A549 (cell line): ENCODE data around the gene LRRC47. TPM values are rescaled to one million over a fixed set of nuclear protein-coding genes. Genes with fewer than 3 reads are reported as not detected.

Experiments
- ATAC-seq, 2 experiments: fragments of 200-7000 bp in 1 of 2; fragments of >200 bp in 1 of 2; cut with Nextera tagmentation in 1 of 2; cut with Tn5 transposase in 1 of 2; 3 replicates each; pipeline versions ENCODE4 v1.8.0 to v1.9.1; 2018 to 2020; ENCODE audit warnings: mild to moderate bottlenecking in 1 of 2, moderate library complexity in 1 of 2
- CTCF ChIA-PET: fragments of 300-600 bp; sonication (Branson Sonifier 250); formaldehyde crosslinking; extraction: SDS; loops from one replicate; lab custom pipeline; 2021; ENCODE audit warnings: antibody characterized with exemption, inconsistent platforms; lab: Yijun Ruan, JAX
- POLR2A ChIA-PET: fragments of 350-600 bp; formaldehyde crosslinking; extraction: SDS; loops from one replicate; lab custom pipeline; 2021; ENCODE audit warnings: antibody characterized with exemption, inconsistent platforms; lab: Yijun Ruan, JAX
- DNase-seq, 2 experiments: peaks; one replicate each; pipeline versions ENCODE4 v3.0.0 to v3.0.0-alpha.2; 2011 to 2016; ENCODE audit warnings: low read depth in 1 of 2, low spot score in 1 of 2
- FAIRE-seq: peaks from 2 replicates; lab custom pipeline; 2011; peaks lifted over from hg19 to GRCh38; lab: Jason Lieb, UNC
- H3K27ac ChIP-seq, 2 experiments: fragments of >200 bp; sonication (Bioruptor Twin); formaldehyde crosslinking; 3 replicates each; pipeline ENCODE4 v1.5.1; 2016 to 2017
- H3K4me1 ChIP-seq: fragments of >200 bp; sonication (Bioruptor Twin); formaldehyde crosslinking; 3 replicates; pipeline ENCODE4 v1.6.1; 2016
- H3K4me2 ChIP-seq: fragments of >200 bp; sonication (Bioruptor Twin); formaldehyde crosslinking; 3 replicates; pipeline ENCODE4 v1.6.1; 2016
- H3K4me3 ChIP-seq: fragments of >200 bp; sonication (Bioruptor Twin); formaldehyde crosslinking; 3 replicates; pipeline ENCODE4 v1.5.1; 2016
- H3K9me3 ChIP-seq: fragments of >200 bp; sonication (Bioruptor Twin); formaldehyde crosslinking; 3 replicates; pipeline ENCODE4 v1.6.1; 2016
- CEBPB ChIP-seq, 2 experiments: fragments of >200 bp in 1 of 2; sonication (Bioruptor Twin) in 1 of 2; formaldehyde crosslinking in 1 of 2; IDR thresholded peaks; 2 replicates each; pipeline ENCODE4 v1.6.1; 2012 to 2016
- EHF ChIP-seq: fragments of 250-450 bp; sonication (Bioruptor Pico); IDR thresholded peaks from 2 replicates; pipeline ENCODE4 v1.5.0; 2020; ENCODE audit warnings: mild to moderate bottlenecking
- EHMT2 ChIP-seq: fragments of 200-600 bp; sonication (generic); IDR thresholded peaks from 2 replicates; pipeline ENCODE4 v1.6.1; 2016; ENCODE audit warnings: antibody characterized with exemption, low read depth, mild to moderate bottlenecking, moderate library complexity
- ESRRA ChIP-seq: fragments of 150-350 bp; IDR thresholded peaks from 2 replicates; pipeline ENCODE4 v1.6.1; 2014; ENCODE audit warnings: mild to moderate bottlenecking, low read length, borderline replicate concordance
- FOSB ChIP-seq: fragments of 250-450 bp; sonication (Bioruptor Pico); IDR thresholded peaks from 2 replicates; pipeline ENCODE4 v1.5.0; 2020; ENCODE audit warnings: mild to moderate bottlenecking, moderate library complexity
- FOSL2 ChIP-seq, 2 experiments: fragments of 450-650 bp in 1 of 2; fragments of >200 bp in 1 of 2; sonication (Bioruptor Twin) in 1 of 2; formaldehyde crosslinking; IDR thresholded peaks; 2 replicates each; pipeline versions ENCODE4 v1.5.0 to v1.6.1; 2016 to 2020; ENCODE audit warnings: mild to moderate bottlenecking in 1 of 2, moderate library complexity in 1 of 2
- GATA3 ChIP-seq: IDR thresholded peaks from 2 replicates; pipeline ENCODE4 v1.6.1; 2012; ENCODE audit warnings: borderline replicate concordance
- HEYL ChIP-seq: fragments of 250-450 bp; sonication (Bioruptor Pico); IDR thresholded peaks from 2 replicates; pipeline ENCODE4 v1.8.0; 2021; ENCODE audit warnings: mild to moderate bottlenecking, moderate library complexity
- HOXA7 ChIP-seq: fragments of 250-450 bp; sonication (Bioruptor Pico); IDR thresholded peaks from 2 replicates; pipeline ENCODE4 v1.5.0; 2020; ENCODE audit warnings: mild to moderate bottlenecking, moderate library complexity
- HOXB5 ChIP-seq: fragments of 250-450 bp; sonication (Bioruptor Pico); IDR thresholded peaks from 2 replicates; pipeline ENCODE4 v1.5.0; 2020; ENCODE audit warnings: mild to moderate bottlenecking, moderate library complexity
- MAZ ChIP-seq: fragments of 150-350 bp; IDR thresholded peaks from 2 replicates; pipeline ENCODE4 v1.6.1; 2014; ENCODE audit warnings: antibody characterized with exemption, low read depth, low read length, borderline replicate concordance
- SMC3 ChIP-seq: fragments of >200 bp; sonication (Bioruptor Twin); formaldehyde crosslinking; IDR thresholded peaks from 3 replicates; pipeline ENCODE4 v1.6.1; 2018; ENCODE audit warnings: inconsistent platforms
- SREBF2 ChIP-seq: fragments of 450-650 bp; IDR thresholded peaks from 2 replicates; pipeline ENCODE4 v1.6.1; 2014; ENCODE audit warnings: mild to moderate bottlenecking, moderate library complexity
- TFCP2L1 ChIP-seq: fragments of 250-450 bp; sonication (Bioruptor Pico); IDR thresholded peaks from 2 replicates; pipeline ENCODE4 v1.5.0; 2021; ENCODE audit warnings: mild to moderate bottlenecking
- TP53 ChIP-seq: fragments of 250-450 bp; sonication (Bioruptor Pico); IDR thresholded peaks from 2 replicates; pipeline ENCODE4 v1.5.0; 2021; ENCODE audit warnings: mild to moderate bottlenecking, moderate library complexity
- ZFP36 ChIP-seq: fragments of 450-650 bp; IDR thresholded peaks from 2 replicates; pipeline ENCODE4 v1.6.1; 2014; ENCODE audit warnings: borderline replicate concordance; ENCODE audit not compliant: partially characterized antibody
- ZNF302 ChIP-seq: fragments of 250-450 bp; sonication (Bioruptor Pico); IDR thresholded peaks from 2 replicates; pipeline ENCODE4 v1.9.0; 2021; ENCODE audit warnings: inconsistent platforms, mild to moderate bottlenecking, moderate library complexity
- WGBS: methylation state at CpG from one replicate; pipeline ENCODE4 v1.1.6; 2017; ENCODE audit errors: missing lambda C conversion rate; 5-methylcytosine and 5-hydroxymethylcytosine counted together
- polyA plus RNA-seq, 4 experiments: library from polyadenylated mRNA; depleted of rRNA in 3 of 4; stranded (reverse); fragments of >200 nt; fragmentation: RNase III in 1 of 4; extraction: RNeasy Plus Mini Kit Qiagen cat#74134 plus additional on column Dnase treatment in 1 of 4; gene quantifications; 2 replicates in 3 of 4; 3 replicates in 1 of 4; pipeline ENCODE4 v1.2.3, GENCODE V29; 2011 to 2017
- TF ChIP-seq, protein P1 (sequence below): IDR thresholded peaks from 2 replicates; pipeline ENCODE4 v1.6.1; 2012
- TF ChIP-seq, protein P2 (sequence below): fragments of >200 bp; sonication (Bioruptor Twin); formaldehyde crosslinking; IDR thresholded peaks from 3 replicates; pipeline ENCODE4 v1.5.1; 2016
- TF ChIP-seq, protein P3 (sequence below): fragments of 150-350 bp; IDR thresholded peaks from 2 replicates; pipeline ENCODE4 v1.6.1; 2014; ENCODE audit warnings: low read depth, mild to moderate bottlenecking, low read length

Gene LRRC47
- polyA plus RNA-seq, 2 of the 4 experiments (the other 2 are of a cell fraction): 28.5 to 41.6 TPM

DNA sequence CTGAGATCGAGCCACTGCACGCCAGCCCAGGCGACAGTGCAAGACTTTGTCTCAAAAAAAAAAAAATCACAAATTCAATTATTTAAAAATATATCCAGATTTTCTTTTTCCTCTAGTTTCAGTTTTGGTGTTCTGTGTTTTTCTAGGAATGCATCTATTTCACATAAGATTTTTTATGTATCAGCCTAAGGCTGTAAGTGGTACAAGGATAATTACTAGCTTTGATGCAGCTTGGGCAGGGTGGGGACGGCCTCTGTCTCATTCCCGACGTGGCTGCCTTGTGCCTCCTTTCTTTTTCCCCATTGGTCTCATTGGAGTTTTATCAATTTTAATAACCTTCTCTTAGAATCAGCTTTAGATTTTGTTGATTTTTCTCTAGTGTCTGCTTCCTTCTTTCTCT lies 37.1 kb downstream of the LRRC47 start:
- no peak for FAIRE-seq
- CTCF ChIA-PET: interaction anchor here (0.9 kb wide), 1 partner anchor 18 kb away, joined by 5 read pairs; no protein-coding TSS in a partner anchor

DNA sequence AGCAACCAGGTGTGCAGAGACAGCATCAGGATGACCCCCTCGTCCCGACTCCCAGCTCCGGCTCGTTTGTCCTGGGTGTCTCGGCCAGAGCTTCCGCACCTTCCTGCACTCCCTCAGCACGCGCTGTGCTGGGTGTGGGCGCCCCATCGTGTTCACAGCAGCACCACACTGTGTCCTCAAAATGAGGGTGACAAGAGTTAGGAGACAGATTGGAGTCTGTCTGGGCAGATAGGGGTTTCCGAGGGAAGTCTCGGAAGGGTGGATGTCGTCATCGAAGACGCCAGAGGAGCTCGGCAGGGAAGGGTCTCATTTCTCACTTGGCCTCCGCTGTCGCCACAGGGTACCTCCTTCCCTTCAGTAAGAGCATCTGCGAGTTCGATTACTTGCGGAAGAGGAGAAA lies 39.9 kb downstream of the LRRC47 start:
- ATAC-seq: no peak
- TF ChIP-seq FOSL2 (IDR thresholded peaks at IDR 0.05): no peak
- TF ChIP-seq FOSL2 (CRISPR knock-in tag; IDR thresholded peaks at IDR 0.05): no peak
- no peak for TF ChIP-seq MAZ
- TF ChIP-seq, protein P1, sequence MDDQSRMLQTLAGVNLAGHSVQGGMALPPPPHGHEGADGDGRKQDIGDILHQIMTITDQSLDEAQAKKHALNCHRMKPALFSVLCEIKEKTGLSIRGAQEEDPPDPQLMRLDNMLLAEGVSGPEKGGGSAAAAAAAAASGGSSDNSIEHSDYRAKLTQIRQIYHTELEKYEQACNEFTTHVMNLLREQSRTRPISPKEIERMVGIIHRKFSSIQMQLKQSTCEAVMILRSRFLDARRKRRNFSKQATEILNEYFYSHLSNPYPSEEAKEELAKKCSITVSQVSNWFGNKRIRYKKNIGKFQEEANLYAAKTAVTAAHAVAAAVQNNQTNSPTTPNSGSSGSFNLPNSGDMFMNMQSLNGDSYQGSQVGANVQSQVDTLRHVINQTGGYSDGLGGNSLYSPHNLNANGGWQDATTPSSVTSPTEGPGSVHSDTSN: no peak
- no peak for TF ChIP-seq HOXB5 (CRISPR knock-in tag)
- TF ChIP-seq ZFP36: no peak
- TF ChIP-seq ESRRA: no peak
- TF ChIP-seq, protein P2, sequence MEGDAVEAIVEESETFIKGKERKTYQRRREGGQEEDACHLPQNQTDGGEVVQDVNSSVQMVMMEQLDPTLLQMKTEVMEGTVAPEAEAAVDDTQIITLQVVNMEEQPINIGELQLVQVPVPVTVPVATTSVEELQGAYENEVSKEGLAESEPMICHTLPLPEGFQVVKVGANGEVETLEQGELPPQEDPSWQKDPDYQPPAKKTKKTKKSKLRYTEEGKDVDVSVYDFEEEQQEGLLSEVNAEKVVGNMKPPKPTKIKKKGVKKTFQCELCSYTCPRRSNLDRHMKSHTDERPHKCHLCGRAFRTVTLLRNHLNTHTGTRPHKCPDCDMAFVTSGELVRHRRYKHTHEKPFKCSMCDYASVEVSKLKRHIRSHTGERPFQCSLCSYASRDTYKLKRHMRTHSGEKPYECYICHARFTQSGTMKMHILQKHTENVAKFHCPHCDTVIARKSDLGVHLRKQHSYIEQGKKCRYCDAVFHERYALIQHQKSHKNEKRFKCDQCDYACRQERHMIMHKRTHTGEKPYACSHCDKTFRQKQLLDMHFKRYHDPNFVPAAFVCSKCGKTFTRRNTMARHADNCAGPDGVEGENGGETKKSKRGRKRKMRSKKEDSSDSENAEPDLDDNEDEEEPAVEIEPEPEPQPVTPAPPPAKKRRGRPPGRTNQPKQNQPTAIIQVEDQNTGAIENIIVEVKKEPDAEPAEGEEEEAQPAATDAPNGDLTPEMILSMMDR: no peak
- TF ChIP-seq, protein P3, sequence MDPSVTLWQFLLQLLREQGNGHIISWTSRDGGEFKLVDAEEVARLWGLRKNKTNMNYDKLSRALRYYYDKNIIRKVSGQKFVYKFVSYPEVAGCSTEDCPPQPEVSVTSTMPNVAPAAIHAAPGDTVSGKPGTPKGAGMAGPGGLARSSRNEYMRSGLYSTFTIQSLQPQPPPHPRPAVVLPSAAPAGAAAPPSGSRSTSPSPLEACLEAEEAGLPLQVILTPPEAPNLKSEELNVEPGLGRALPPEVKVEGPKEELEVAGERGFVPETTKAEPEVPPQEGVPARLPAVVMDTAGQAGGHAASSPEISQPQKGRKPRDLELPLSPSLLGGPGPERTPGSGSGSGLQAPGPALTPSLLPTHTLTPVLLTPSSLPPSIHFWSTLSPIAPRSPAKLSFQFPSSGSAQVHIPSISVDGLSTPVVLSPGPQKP: no peak
- TF ChIP-seq FOSB: no peak
- TF ChIP-seq ZNF302: no peak
- no peak for TF ChIP-seq HOXA7
- TF ChIP-seq SREBF2: no peak
- no peak for TF ChIP-seq CEBPB (IDR thresholded peaks at IDR 0.05)
- TF ChIP-seq SMC3: no peak
- WGBS: 69% methylated on average over 18 of the region's 21 CpGs
- H3K4me2 ChIP-seq: no peak overlapping the region
- H3K4me3 ChIP-seq: no peak overlapping the region
- peaks cover 8% of the 10 kb centered on the region; the same call in 1 of the 3 replicates for H3K9me3 ChIP-seq
- no peaks in the 10 kb centered on the region for H3K4me1 ChIP-seq
- H3K27ac ChIP-seq: no peak overlapping the region
- FAIRE-seq: no peak
- CTCF ChIA-PET: interaction anchor here (0.9 to 1.6 kb wide), 2 partner anchors 32 to 61 kb away, joined by 3 to 4 read pairs; no protein-coding TSS in a partner anchor
- DNase-seq: no peak
- POLR2A ChIA-PET: no interaction called here

More for the DNA sequence above, 37.1 kb downstream of the LRRC47 start:
- Histone ChIP-seq H3K27ac (no peak overlapping the region), H3K4me3 (no peak overlapping the region), H3K4me1 (no peaks in the 10 kb centered on the region), H3K9me3 (peaks cover 8% of the 10 kb centered on the region; the same call in 1 of the 3 replicates)
- 43% methylated on average over 6 of the region's 6 CpGs for WGBS
- POLR2A ChIA-PET: no interaction called here
- ATAC-seq: no peak
- TF ChIP-seq HEYL (no peak), EHMT2 (no peak), EHF (CRISPR knock-in tag) (no peak), ESRRA (no peak), GATA3 (no peak), TFCP2L1 (CRISPR knock-in tag) (no peak), TP53 (CRISPR knock-in tag) (no peak)
- TF ChIP-seq, all 56 proteins: peak for 0
- DNase-seq: no peak
- H3K4me2 ChIP-seq: no peak overlapping the region
